ENCODE measurements around the gene ZNF544. TPM values are rescaled to one million over a fixed set of nuclear protein-coding genes. Genes with fewer than 3 reads are reported as not detected.

Gene ZNF544
- total RNA-seq, 1 donor from 2014 or later: 20.1 TPM

DNA sequence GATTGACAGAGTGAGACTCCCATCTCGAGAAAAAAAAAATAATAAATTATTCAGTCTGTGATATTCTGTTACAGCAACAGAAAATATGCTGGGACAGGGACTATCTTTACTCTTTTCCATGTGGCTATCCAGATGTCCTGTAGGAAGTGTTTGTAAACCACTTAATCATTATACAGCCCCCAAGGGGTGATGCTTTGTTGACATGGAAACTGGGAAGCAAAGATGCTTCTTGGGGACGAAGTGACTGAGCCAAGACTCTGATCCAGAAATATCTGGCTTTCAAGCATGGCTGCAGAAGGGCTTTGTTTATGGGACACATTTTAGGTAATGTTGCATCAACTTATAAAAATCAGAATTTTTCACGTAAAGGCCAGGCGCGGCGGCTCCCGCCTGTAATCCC, 55.5 kb downstream of the ZNF544 start:
- Histone ChIP-seq H3K36me3 (peaks cover 0 to 45% of the 10 kb centered on the region in 2 donors), H3K9me3 (no peaks in the 10 kb centered on the region), H3K27me3 (no peaks in the 10 kb centered on the region), H3K4me1 (peaks cover 24% of the 10 kb centered on the region), H3K4me3 (no peak overlapping the region), H3K27ac (no peak overlapping the region)
- DNase-seq (ENCODE audit: extremely low spot score in 2 of 2): no peak
- intact Hi-C loops (cut with DNase I): no loop called here
- no peak for TF ChIP-seq POLR2A (IDR thresholded peaks at IDR 0.05)
- TF ChIP-seq POLR2AphosphoS5 (IDR thresholded peaks at IDR 0.05; ENCODE audit: insufficient read depth in 1 of 2, low read depth in 1 of 2): no peak
- TF ChIP-seq, protein P1, sequence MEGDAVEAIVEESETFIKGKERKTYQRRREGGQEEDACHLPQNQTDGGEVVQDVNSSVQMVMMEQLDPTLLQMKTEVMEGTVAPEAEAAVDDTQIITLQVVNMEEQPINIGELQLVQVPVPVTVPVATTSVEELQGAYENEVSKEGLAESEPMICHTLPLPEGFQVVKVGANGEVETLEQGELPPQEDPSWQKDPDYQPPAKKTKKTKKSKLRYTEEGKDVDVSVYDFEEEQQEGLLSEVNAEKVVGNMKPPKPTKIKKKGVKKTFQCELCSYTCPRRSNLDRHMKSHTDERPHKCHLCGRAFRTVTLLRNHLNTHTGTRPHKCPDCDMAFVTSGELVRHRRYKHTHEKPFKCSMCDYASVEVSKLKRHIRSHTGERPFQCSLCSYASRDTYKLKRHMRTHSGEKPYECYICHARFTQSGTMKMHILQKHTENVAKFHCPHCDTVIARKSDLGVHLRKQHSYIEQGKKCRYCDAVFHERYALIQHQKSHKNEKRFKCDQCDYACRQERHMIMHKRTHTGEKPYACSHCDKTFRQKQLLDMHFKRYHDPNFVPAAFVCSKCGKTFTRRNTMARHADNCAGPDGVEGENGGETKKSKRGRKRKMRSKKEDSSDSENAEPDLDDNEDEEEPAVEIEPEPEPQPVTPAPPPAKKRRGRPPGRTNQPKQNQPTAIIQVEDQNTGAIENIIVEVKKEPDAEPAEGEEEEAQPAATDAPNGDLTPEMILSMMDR (IDR thresholded peaks at IDR 0.05): no peak

DNA sequence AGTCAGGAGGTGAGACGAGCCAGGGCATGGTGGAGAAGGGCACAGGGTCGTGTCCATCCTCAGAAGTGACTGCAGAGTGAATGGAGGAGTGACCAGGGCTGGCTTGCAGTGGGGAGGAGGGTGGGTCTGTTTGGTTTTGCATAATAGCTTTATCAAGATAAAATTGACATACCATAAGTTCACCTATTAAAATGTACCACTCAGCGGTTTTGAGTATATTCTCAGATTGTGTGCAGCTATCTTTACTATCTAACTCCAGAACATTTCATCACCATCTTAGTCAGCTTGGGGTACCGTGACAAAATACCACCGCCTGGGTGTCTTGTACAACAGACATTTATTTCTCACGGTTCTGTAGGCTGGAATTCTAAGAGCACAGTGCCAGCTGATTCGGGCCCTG, 63.2 kb downstream of the ZNF544 start:
- no peak overlapping the region for H3K4me3 ChIP-seq
- no peaks in the 10 kb centered on the region for H3K27me3 ChIP-seq
- peaks cover 6 to 94% of the 10 kb centered on the region in 2 donors for H3K36me3 ChIP-seq
- no peaks in the 10 kb centered on the region for H3K4me1 ChIP-seq
- no peak for DNase-seq (ENCODE audit: extremely low spot score in 2 of 2)
- peaks cover 10% of the 10 kb centered on the region for H3K9me3 ChIP-seq
- intact Hi-C loops (cut with DNase I): no loop called here
- H3K27ac ChIP-seq: no peak overlapping the region
- TF ChIP-seq POLR2A (IDR thresholded peaks at IDR 0.05): no peak
- TF ChIP-seq, protein P1 (IDR thresholded peaks at IDR 0.05): no peak
- no peak for TF ChIP-seq POLR2AphosphoS5 (IDR thresholded peaks at IDR 0.05; ENCODE audit: insufficient read depth in 1 of 2, low read depth in 1 of 2)

DNA sequence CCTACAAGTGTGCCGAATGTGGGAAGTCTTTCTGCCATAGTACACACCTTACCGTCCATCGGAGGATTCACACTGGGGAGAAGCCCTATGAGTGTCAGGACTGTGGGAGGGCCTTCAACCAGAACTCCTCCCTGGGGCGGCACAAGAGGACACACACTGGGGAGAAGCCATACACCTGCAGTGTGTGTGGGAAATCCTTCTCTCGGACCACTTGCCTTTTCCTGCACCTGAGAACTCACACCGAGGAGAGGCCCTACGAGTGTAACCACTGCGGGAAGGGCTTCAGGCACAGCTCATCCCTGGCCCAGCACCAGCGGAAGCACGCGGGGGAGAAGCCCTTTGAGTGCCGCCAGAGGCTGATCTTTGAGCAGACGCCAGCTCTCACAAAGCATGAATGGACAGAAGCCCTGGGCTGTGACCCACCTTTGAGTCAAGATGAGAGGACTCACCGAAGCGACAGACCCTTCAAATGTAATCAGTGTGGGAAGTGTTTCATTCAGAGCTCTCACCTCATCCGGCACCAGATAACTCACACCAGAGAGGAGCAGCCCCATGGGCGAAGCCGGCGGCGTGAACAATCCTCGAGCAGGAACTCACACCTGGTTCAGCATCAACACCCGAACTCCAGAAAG, 66.1 kb downstream of the ZNF544 start:
- no peaks in the 10 kb centered on the region for H3K4me1 ChIP-seq
- H3K9me3 ChIP-seq: peaks cover 10% of the 10 kb centered on the region
- DNase-seq (ENCODE audit: extremely low spot score in 2 of 2): no peak
- no peaks in the 10 kb centered on the region for H3K27me3 ChIP-seq
- TF ChIP-seq, protein P1 (IDR thresholded peaks at IDR 0.05): no peak
- TF ChIP-seq POLR2A (IDR thresholded peaks at IDR 0.05) (no peak), POLR2AphosphoS5 (IDR thresholded peaks at IDR 0.05; ENCODE audit: insufficient read depth in 1 of 2, low read depth in 1 of 2) (no peak)
- peaks cover 6 to 74% of the 10 kb centered on the region in 2 donors for H3K36me3 ChIP-seq
- intact Hi-C loops (cut with DNase I): no loop called here
- no peak overlapping the region for H3K27ac ChIP-seq
- H3K4me3 ChIP-seq: no peak overlapping the region

DNA sequence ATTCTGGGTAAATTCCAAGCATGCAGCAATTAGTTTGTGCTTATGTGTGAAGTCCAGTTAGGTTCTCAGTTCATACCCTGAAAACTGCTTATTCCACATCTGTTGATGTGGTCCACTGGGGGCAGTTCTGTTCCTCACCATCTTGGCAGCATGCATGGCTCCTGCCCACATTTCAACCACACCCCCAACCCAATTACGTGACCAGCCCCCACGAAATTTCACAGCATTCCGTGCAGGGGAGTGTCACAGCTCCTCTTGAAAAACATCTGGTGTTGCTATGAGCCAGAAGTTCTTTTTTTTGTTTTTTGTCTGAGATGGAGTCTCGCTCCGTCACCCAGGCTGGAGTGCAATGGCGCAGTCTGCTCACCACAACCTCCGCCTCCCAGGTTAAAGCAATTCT, 67.4 kb downstream of the ZNF544 start:
- TF ChIP-seq POLR2A (IDR thresholded peaks at IDR 0.05) (no peak), POLR2AphosphoS5 (IDR thresholded peaks at IDR 0.05; ENCODE audit: insufficient read depth in 1 of 2, low read depth in 1 of 2) (no peak)
- TF ChIP-seq, protein P1 (IDR thresholded peaks at IDR 0.05): no peak
- DNase-seq (ENCODE audit: extremely low spot score in 2 of 2): no peak
- Histone ChIP-seq H3K36me3 (peaks cover 6 to 78% of the 10 kb centered on the region in 2 donors), H3K27ac (no peak overlapping the region), H3K4me1 (no peaks in the 10 kb centered on the region), H3K27me3 (no peaks in the 10 kb centered on the region), H3K9me3 (peaks cover 10% of the 10 kb centered on the region), H3K4me3 (no peak overlapping the region)
- intact Hi-C loops (cut with DNase I): no loop called here

DNA sequence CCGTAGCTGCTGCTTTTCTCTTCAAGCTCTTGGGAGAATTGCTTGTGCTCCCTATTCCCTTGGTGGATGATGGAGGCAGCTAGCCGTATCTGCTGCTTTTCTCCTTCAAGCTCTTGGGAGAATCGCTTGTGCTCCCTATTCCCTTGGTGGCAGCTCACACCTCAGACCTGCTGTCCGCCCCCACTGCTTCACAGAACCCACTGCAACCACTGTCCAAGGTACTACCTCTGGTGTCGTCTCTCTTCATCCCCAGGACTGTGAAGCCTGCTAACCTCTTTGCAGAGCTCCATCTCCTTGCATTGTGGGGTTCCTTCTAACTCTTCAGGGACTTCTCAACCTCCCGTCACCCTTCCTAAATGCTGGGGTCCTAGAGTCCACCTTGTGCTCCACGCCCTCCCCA, 71.9 kb downstream of the ZNF544 start:
- Histone ChIP-seq H3K4me3 (no peak overlapping the region), H3K36me3 (peaks cover 0 to 33% of the 10 kb centered on the region in 2 donors), H3K27ac (no peak overlapping the region), H3K9me3 (peaks cover 4% of the 10 kb centered on the region), H3K4me1 (peaks cover under 1% of the 10 kb centered on the region), H3K27me3 (no peaks in the 10 kb centered on the region)
- DNase-seq (ENCODE audit: extremely low spot score in 2 of 2): no peak
- intact Hi-C loops (cut with DNase I): no loop called here
- TF ChIP-seq, protein P1 (IDR thresholded peaks at IDR 0.05): no peak
- TF ChIP-seq POLR2A (IDR thresholded peaks at IDR 0.05) (no peak), POLR2AphosphoS5 (IDR thresholded peaks at IDR 0.05; ENCODE audit: insufficient read depth in 1 of 2, low read depth in 1 of 2) (no peak)
